ENCODE data around the gene PARP3.

DNA sequence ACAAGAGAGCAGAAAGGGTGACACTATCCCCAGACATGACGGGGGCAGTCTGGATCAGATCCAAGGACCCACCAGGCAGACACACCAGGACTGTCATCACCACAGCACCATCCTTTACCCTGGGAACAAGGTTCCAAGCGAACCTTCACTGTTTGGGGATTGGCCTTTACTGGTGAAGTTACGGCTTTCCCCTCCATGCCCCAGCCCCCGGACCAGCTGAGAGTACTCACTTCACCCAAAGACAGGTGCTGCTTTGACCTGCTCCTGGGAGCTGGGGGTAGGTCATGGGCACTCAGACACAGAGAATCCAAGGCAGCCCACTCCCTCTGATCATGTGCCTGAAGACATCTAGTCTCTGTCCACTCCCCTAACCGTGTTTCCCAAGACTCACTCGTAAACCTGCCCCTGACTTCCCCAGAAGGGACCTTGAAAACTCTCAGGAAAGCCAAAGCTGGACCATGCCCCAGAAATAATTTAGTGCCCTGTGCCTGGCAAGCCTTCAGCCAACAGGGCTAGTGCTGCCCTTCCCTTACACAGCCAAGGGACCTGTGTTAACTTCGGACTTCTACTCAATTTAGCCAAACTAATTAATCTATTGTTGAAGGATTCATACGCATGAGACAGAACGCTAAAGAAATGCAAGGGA is 3.3 kb upstream of the PARP3 start:
- no peak for TF ChIP-seq TEAD4 (IDR thresholded peaks at IDR 0.05; ENCODE audit: low read length)
- TF ChIP-seq TEAD4 (CRISPR knock-in tag; IDR thresholded peaks at IDR 0.05; ENCODE audit: borderline replicate concordance) = no peak
- TF ChIP-seq, protein P1, sequence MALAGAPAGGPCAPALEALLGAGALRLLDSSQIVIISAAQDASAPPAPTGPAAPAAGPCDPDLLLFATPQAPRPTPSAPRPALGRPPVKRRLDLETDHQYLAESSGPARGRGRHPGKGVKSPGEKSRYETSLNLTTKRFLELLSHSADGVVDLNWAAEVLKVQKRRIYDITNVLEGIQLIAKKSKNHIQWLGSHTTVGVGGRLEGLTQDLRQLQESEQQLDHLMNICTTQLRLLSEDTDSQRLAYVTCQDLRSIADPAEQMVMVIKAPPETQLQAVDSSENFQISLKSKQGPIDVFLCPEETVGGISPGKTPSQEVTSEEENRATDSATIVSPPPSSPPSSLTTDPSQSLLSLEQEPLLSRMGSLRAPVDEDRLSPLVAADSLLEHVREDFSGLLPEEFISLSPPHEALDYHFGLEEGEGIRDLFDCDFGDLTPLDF (CRISPR knock-in tag; IDR thresholded peaks at IDR 0.05) = no peak
- no peak for TF ChIP-seq TAL1 (IDR thresholded peaks at IDR 0.05)
